WTC11 (cell line): Measurements from ENCODE around the gene FMNL2. TPM values are rescaled to one million over a fixed set of nuclear protein-coding genes. Genes with fewer than 3 reads are reported as not detected.

Source experiments
- ATAC-seq: fragments of 200-7000 bp; cut with Tn5 transposase; 2 replicates; pipeline ENCODE4 v1.10.0; 2021; ENCODE audit warnings: mild to moderate bottlenecking, moderate library complexity
- CTCF ChIA-PET: fragments of 300-600 bp; sonication (Branson Sonifier 250); formaldehyde crosslinking; loops from one replicate; lab custom pipeline; 2021; ENCODE audit warnings: antibody characterized with exemption; lab: Charles Lee
- POLR2A ChIA-PET: fragments of 350-600 bp; sonication (Branson Sonifier 250); formaldehyde crosslinking; loops from one replicate; lab custom pipeline; 2021; ENCODE audit warnings: antibody characterized with exemption; lab: Charles Lee
- DNase-seq: peaks from one replicate; pipeline ENCODE4 v3.0.0; 2021; ENCODE audit warnings: low spot score
- H3K27ac Mint-ChIP-seq: 2 replicates; pipeline ENCODE4 v1.8.0; 2021; ENCODE audit warnings: mixed read lengths
- H3K27me3 Mint-ChIP-seq: 2 replicates; pipeline ENCODE4 v1.8.0; 2021; ENCODE audit warnings: low read depth, mild to moderate bottlenecking, moderate library complexity, mixed read lengths
- H3K36me3 Mint-ChIP-seq: 2 replicates; pipeline ENCODE4 v1.8.0; 2021; ENCODE audit warnings: mixed read lengths
- H3K4me1 Mint-ChIP-seq: 2 replicates; pipeline ENCODE4 v1.8.0; 2022; ENCODE audit warnings: mixed read lengths
- H3K4me3 Mint-ChIP-seq: 2 replicates; pipeline ENCODE4 v1.8.0; 2021; ENCODE audit warnings: mild to moderate bottlenecking, moderate library complexity, mixed read lengths
- H3K9me3 Mint-ChIP-seq: 2 replicates; pipeline ENCODE4 v1.8.0; 2021; ENCODE audit warnings: mixed read lengths
- AFF4 ChIP-seq: sonication (generic); formaldehyde crosslinking; IDR thresholded peaks from 2 replicates; pipeline ENCODE4 v1.8.1; 2023; ENCODE audit warnings: mild to moderate bottlenecking, missing genetic modification reagents, borderline replicate concordance
- ATF3 ChIP-seq: sonication (generic); formaldehyde crosslinking; conservative IDR thresholded peaks from 2 replicates; pipeline ENCODE4 v1.8.1; 2022; ENCODE audit warnings: mild to moderate bottlenecking, missing genetic modification reagents
- CDX4 ChIP-seq: fragments of 250-450 bp; sonication (Bioruptor Pico); IDR thresholded peaks from 2 replicates; pipeline ENCODE4 v1.9.0; 2021; ENCODE audit warnings: moderate library complexity, mild to moderate bottlenecking, inconsistent platforms, borderline replicate concordance
- CREB1 ChIP-seq: sonication (generic); formaldehyde crosslinking; IDR thresholded peaks from 2 replicates; pipeline ENCODE4 v1.8.0; 2023; ENCODE audit warnings: mild to moderate bottlenecking, missing genetic modification reagents
- E2F1 ChIP-seq: sonication (generic); formaldehyde crosslinking; IDR thresholded peaks from 2 replicates; pipeline ENCODE4 v1.8.0; 2022; ENCODE audit warnings: mild to moderate bottlenecking, missing genetic modification reagents
- ERG ChIP-seq: fragments of 250-450 bp; sonication (Bioruptor Pico); IDR thresholded peaks from 2 replicates; pipeline ENCODE4 v1.8.0; 2021; ENCODE audit warnings: mild to moderate bottlenecking
- FOXK1 ChIP-seq: sonication (generic); formaldehyde crosslinking; IDR thresholded peaks from 2 replicates; pipeline ENCODE4 v1.8.0; 2022; ENCODE audit warnings: mild to moderate bottlenecking, moderate library complexity, missing genetic modification reagents
- JAZF1 ChIP-seq: fragments of 250-450 bp; sonication (Bioruptor Pico); IDR thresholded peaks from 2 replicates; pipeline ENCODE4 v1.9.0; 2021; ENCODE audit warnings: moderate library complexity, mild to moderate bottlenecking, inconsistent platforms
- NFATC4 ChIP-seq: fragments of 250-450 bp; sonication (Bioruptor Pico); IDR thresholded peaks from 2 replicates; pipeline ENCODE4 v1.9.0; 2021; ENCODE audit warnings: mild to moderate bottlenecking
- NFYB ChIP-seq: sonication (generic); formaldehyde crosslinking; conservative IDR thresholded peaks from 2 replicates; pipeline ENCODE4 v1.8.0; 2022; ENCODE audit warnings: low read depth, missing genetic modification reagents
- NR1H2 ChIP-seq: sonication (generic); formaldehyde crosslinking; IDR thresholded peaks from 2 replicates; pipeline ENCODE4 v1.9.0; 2021; ENCODE audit warnings: mild to moderate bottlenecking, moderate library complexity, missing genetic modification reagents
- NR2C2 ChIP-seq: sonication (generic); formaldehyde crosslinking; IDR thresholded peaks from 2 replicates; pipeline ENCODE4 v1.8.0; 2022; ENCODE audit warnings: mild to moderate bottlenecking, missing genetic modification reagents
- TEAD4 ChIP-seq: sonication (generic); formaldehyde crosslinking; IDR thresholded peaks from 2 replicates; pipeline ENCODE4 v1.8.0; 2022; ENCODE audit warnings: mild to moderate bottlenecking, missing genetic modification reagents
- USF2 ChIP-seq: sonication (generic); formaldehyde crosslinking; IDR thresholded peaks from 2 replicates; pipeline ENCODE4 v1.8.1; 2023; ENCODE audit warnings: mild to moderate bottlenecking, missing genetic modification reagents, moderate library complexity
- ZBTB43 ChIP-seq: sonication (generic); formaldehyde crosslinking; IDR thresholded peaks from 2 replicates; pipeline ENCODE4 v1.8.1; 2023; ENCODE audit warnings: mild to moderate bottlenecking, missing genetic modification reagents
- ZNF138 ChIP-seq: sonication (generic); formaldehyde crosslinking; conservative IDR thresholded peaks from 2 replicates; pipeline ENCODE4 v1.8.1; 2022; ENCODE audit warnings: mild to moderate bottlenecking, moderate library complexity, missing genetic modification reagents
- ZNF512 ChIP-seq: sonication (generic); formaldehyde crosslinking; IDR thresholded peaks from 2 replicates; pipeline ENCODE4 v1.8.1; 2022; ENCODE audit warnings: missing genetic modification reagents, borderline replicate concordance
- ZNF671 ChIP-seq: fragments of 250-450 bp; sonication (Bioruptor Pico); IDR thresholded peaks from 2 replicates; pipeline ENCODE4 v1.8.0; 2021; ENCODE audit warnings: mild to moderate bottlenecking
- total RNA-seq: library from RNA; stranded (reverse); gene quantifications from 3 replicates; pipeline ENCODE4 v1.2.3, GENCODE V29; 2021

The FMNL2 gene
- total RNA-seq, 1 experiment from 2014 or later: 43.0 TPM

- no peak for TF ChIP-seq NFATC4 (CRISPR knock-in tag)
- TF ChIP-seq NFYB: no peak
These were observed 227.4 kb downstream of the FMNL2 start (continued) for GRCh38 chr2:152562198-152562884.

- POLR2A ChIA-PET: no interaction called here
- Mint-ChIP-seq H3K9me3 (no peaks in the 10 kb centered on the region), H3K27me3 (no peaks in the 10 kb centered on the region), H3K27ac (no peak overlapping the region), H3K36me3 (peaks cover 15% of the 10 kb centered on the region), H3K4me3 (no peak overlapping the region), H3K4me1 (no peaks in the 10 kb centered on the region)
- TF ChIP-seq TEAD4 (CRISPR knock-in tag): no peak
- no peak for TF ChIP-seq AFF4
- no peak for TF ChIP-seq ZNF671 (CRISPR knock-in tag)
- TF ChIP-seq USF2 (CRISPR knock-in tag): no peak
- no peak for TF ChIP-seq NR2C2
- no peak for TF ChIP-seq ZNF138 (CRISPR knock-in tag)
- no peak for TF ChIP-seq JAZF1 (CRISPR knock-in tag)
- TF ChIP-seq CDX4 (CRISPR knock-in tag): no peak
- no peak for TF ChIP-seq FOXK1
- DNase-seq (no peak), ATAC-seq (no peak)
- CTCF ChIA-PET: no interaction called here
These were observed 228.8 kb downstream of the FMNL2 start for GRCh38 chr2:152563764-152564163.

GRCh38 chr2:152564754-152565551 lies 230.0 kb downstream of the FMNL2 start:
- Mint-ChIP-seq H3K36me3 (peaks cover 17% of the 10 kb centered on the region), H3K4me1 (no peaks in the 10 kb centered on the region), H3K9me3 (no peaks in the 10 kb centered on the region), H3K4me3 (no peak overlapping the region), H3K27me3 (no peaks in the 10 kb centered on the region), H3K27ac (no peak overlapping the region)
- DNase-seq (no peak), ATAC-seq (no peak)
- CTCF ChIA-PET: no interaction called here
- POLR2A ChIA-PET: no interaction called here
- TF ChIP-seq ERG: no peak
- no peak for TF ChIP-seq ZBTB43 (CRISPR knock-in tag)
- TF ChIP-seq ATF3 (CRISPR knock-in tag): no peak
- TF ChIP-seq ZNF512 (CRISPR knock-in tag): no peak
- no peak for TF ChIP-seq NR1H2 (CRISPR knock-in tag)
- no peak for TF ChIP-seq E2F1 (CRISPR knock-in tag)
- no peak for TF ChIP-seq CREB1 (CRISPR knock-in tag)
